Measurements from ENCODE around the gene OGT.
"Not testable (repeated sequence)": the region's sequence is repeated elsewhere in the genome, so short reads cannot be mapped to it uniquely, and the experiment has no call there.

The OGT gene

GRCh38 chrX:71537743-71538142, 4.8 kb downstream of the OGT start:
- no peak for DNase-seq

GRCh38 chrX:71540801-71541200, 7.9 kb downstream of the OGT start:
- DNase-seq, result no peak

- no peak for DNase-seq
Measured at GRCh38 chrX:71541210-71542022, 8.5 kb downstream of the OGT start.

- no peak for DNase-seq
Measured at GRCh38 chrX:71542411-71542810, 9.5 kb downstream of the OGT start.

GRCh38 chrX:71542825-71543224, 9.9 kb downstream of the OGT start:
- no peak for DNase-seq

GRCh38 chrX:71543316-71543715, 10.4 kb downstream of the OGT start:
- no peak for DNase-seq

GRCh38 chrX:71545364-71545763, 12.5 kb downstream of the OGT start:
- DNase-seq, result no peak

- no peak for DNase-seq
Measured at GRCh38 chrX:71546879-71547278, 14.0 kb downstream of the OGT start.

GRCh38 chrX:71547339-71547738, 14.4 kb downstream of the OGT start:
- DNase-seq, result no peak

- no peak for DNase-seq
Measured at GRCh38 chrX:71549986-71550385, 17.1 kb downstream of the OGT start.

GRCh38 chrX:71550578-71550977, 17.7 kb downstream of the OGT start:
- no peak for DNase-seq

GRCh38 chrX:71556036-71556435, 23.1 kb downstream of the OGT start:
- DNase-seq, result no peak

- DNase-seq, result no peak
Measured at GRCh38 chrX:71558920-71559319, 26.0 kb downstream of the OGT start.

GRCh38 chrX:71559773-71560172, 26.9 kb downstream of the OGT start:
- DNase-seq, result not testable (repeated sequence)

- DNase-seq, result no peak
Measured at GRCh38 chrX:71563921-71564320, 31.0 kb downstream of the OGT start.

GRCh38 chrX:71565474-71566041, 32.7 kb downstream of the OGT start:
- DNase-seq, result no peak

GRCh38 chrX:71571390-71571789, 38.5 kb downstream of the OGT start:
- DNase-seq, result not testable (repeated sequence)

- no peak for DNase-seq
Measured at GRCh38 chrX:71573590-71573989, 40.7 kb downstream of the OGT start.

- no peak for DNase-seq
Measured at GRCh38 chrX:71577682-71578081, 44.8 kb downstream of the OGT start.

- DNase-seq, result no peak
Measured at GRCh38 chrX:71578253-71579135, 45.6 kb downstream of the OGT start, which contains the start of gene GCNA. GCNA (plus strand) TSS chrX:71578437; CDS start chrX:71580822, 2,385 bp downstream.

- DNase-seq, result peak in 1 of 56 donors; percentile 5
Measured at GRCh38 chrX:71579136-71579989, 46.5 kb downstream of the OGT start.
